GM12864 (cell line): Measurements from ENCODE around the gene DUSP2.

Source experiments
- DNase-seq: peaks from one replicate; pipeline ENCODE4 v3.0.0-alpha.2; 2011; ENCODE audit warnings: low read depth
- H3K4me3 ChIP-seq: 2 replicates; pipeline ENCODE4 v1.5.1; 2011; ENCODE audit warnings: mild to moderate bottlenecking, low read depth, low read length, control low read depth
- TF ChIP-seq, protein P1 (sequence below): IDR thresholded peaks from 2 replicates; pipeline ENCODE4 v1.5.1; 2011; ENCODE audit warnings: low read depth, mild to moderate bottlenecking, moderate library complexity, low read length, control low read depth, inconsistent platforms; ENCODE audit errors: missing control alignments

DUSP2 gene

DNA sequence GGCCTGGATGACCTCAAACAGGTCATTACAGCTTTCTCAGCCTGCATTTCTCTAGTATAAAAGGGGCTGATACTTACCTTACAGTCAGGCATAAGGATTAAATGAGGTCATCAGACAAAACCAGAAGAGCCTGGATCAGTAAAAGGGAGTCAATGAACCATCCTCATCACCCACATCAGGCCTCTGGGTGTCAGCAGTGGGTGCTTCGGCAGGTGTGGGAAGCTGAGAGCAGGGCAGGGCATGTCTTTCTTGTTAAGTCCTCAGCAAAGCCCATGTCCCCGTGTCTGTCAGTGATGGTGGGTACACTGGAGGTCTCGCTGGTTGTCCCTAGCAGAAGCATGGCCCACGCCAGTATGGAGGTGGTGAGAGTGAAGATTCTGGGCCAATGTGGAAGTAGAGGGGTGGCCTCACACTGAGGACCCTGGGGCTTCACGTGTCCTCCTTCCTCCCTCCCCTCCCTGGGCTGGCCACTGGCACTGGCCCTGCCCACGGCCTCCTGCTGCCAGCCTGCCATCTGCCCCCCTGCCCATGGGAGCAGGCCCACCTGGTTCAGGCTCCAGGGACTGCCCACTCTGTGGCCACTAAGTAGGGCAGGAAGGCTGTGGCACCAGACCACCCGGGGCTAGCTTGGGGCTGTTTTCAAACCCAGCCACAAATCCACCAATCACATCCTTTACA is 33.3 kb downstream of the DUSP2 start:
- H3K4me3 ChIP-seq, result no peak overlapping the region
- TF ChIP-seq, protein P1, sequence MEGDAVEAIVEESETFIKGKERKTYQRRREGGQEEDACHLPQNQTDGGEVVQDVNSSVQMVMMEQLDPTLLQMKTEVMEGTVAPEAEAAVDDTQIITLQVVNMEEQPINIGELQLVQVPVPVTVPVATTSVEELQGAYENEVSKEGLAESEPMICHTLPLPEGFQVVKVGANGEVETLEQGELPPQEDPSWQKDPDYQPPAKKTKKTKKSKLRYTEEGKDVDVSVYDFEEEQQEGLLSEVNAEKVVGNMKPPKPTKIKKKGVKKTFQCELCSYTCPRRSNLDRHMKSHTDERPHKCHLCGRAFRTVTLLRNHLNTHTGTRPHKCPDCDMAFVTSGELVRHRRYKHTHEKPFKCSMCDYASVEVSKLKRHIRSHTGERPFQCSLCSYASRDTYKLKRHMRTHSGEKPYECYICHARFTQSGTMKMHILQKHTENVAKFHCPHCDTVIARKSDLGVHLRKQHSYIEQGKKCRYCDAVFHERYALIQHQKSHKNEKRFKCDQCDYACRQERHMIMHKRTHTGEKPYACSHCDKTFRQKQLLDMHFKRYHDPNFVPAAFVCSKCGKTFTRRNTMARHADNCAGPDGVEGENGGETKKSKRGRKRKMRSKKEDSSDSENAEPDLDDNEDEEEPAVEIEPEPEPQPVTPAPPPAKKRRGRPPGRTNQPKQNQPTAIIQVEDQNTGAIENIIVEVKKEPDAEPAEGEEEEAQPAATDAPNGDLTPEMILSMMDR, result no peak
- DNase-seq, result no peak

DNA sequence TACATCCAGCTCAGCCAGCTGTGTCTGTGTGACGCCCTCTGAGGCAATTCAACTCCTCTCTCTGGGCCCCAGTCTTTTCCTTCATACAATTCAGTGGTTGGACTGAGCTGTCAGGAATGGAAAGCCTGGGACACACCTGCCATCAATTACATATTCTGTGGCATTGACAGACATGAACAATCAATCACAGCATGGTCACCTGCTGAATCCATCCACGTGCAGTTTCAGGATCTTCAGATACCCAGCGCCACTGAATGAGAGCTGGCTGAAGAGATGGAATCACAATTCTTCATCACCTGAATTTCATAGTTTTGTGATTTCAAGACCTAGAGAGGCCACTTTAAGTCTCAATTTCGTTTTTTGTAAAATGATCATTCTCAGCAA is 34.0 kb downstream of the DUSP2 start:
- DNase-seq, result no peak
- no peak overlapping the region for H3K4me3 ChIP-seq
- TF ChIP-seq, protein P1, result no peak

DNA sequence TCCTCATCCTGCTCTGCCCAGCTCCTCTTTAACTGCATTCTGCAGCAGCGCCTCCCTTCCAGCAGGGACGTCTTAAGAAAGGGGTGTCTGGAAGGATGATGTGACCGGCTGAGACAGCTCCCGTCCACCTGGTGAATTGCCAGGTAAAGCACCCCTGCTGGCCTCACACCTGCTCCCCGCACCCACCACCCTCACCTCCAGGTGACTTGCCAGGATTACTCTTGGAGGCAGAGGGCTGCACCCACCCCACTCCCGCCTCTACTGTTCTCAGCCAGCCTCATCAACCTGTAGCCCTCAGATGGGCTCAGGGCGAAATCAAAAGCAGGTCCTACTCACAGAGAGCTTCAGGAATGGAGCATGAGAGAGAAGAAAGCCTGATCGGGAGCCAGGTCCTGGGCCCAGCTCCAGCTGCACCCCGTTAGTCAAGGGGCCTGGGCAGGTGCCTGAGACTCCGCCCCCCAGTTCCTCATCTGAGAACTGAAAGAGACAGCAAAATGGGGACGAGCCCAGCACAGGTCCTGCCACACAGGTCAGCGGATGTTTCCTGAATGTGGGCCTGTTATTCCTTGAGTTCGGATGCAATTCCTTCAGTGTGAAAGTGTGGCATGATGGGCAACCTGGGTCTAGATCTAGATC is 34.5 kb downstream of the DUSP2 start:
- no peak overlapping the region for H3K4me3 ChIP-seq
- DNase-seq, result no peak
- TF ChIP-seq, protein P1, result no peak

DNA sequence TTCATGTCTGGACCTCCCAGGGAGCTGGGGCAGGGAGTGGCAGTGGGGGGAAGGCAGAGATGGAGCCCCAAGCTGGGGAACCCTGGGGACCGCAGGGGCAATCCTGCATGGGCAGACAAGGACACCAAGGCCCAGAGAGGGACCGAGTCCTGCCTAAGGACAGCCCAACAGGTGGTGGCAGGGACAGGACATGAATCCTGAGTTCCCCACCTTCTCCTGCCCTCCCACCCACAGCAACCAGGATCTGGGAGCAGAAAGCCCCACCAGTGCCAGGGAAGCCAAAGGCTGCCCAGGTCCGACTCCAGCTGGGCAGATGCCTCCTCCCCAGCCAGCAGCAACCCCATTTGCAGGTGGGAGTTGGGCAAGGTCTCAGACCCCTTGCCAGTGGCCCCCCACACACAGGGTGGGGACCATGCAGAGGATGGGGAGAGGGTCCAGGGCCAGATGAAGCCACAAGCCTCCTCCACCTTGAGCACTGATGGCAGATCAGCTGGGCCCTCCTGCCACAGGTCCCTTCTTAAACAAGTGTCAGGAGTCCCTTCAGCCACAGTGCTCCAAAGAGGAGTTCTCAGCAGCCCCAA is 35.2 kb downstream of the DUSP2 start:
- TF ChIP-seq, protein P1, result no peak
- H3K4me3 ChIP-seq, result no peak overlapping the region
- no peak for DNase-seq

DNA sequence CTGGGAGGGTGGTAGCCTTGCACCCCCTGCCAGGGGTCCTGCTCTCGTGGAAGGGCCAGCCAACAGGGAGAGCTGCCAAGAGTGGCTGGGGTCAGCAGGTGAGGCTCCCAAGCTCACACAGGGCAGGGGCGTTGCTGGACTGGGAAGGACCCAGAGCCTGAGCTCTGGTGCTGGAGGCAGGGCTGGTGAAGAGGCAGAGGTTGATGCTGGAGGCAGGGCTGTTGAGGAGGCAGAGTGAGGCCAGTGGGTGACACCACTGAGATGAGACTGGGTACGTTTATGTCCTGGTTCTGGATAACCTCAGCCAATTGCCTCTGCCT is 35.9 kb downstream of the DUSP2 start:
- H3K4me3 ChIP-seq, result no peak overlapping the region
- no peak for DNase-seq
- TF ChIP-seq, protein P1, result no peak

DNA sequence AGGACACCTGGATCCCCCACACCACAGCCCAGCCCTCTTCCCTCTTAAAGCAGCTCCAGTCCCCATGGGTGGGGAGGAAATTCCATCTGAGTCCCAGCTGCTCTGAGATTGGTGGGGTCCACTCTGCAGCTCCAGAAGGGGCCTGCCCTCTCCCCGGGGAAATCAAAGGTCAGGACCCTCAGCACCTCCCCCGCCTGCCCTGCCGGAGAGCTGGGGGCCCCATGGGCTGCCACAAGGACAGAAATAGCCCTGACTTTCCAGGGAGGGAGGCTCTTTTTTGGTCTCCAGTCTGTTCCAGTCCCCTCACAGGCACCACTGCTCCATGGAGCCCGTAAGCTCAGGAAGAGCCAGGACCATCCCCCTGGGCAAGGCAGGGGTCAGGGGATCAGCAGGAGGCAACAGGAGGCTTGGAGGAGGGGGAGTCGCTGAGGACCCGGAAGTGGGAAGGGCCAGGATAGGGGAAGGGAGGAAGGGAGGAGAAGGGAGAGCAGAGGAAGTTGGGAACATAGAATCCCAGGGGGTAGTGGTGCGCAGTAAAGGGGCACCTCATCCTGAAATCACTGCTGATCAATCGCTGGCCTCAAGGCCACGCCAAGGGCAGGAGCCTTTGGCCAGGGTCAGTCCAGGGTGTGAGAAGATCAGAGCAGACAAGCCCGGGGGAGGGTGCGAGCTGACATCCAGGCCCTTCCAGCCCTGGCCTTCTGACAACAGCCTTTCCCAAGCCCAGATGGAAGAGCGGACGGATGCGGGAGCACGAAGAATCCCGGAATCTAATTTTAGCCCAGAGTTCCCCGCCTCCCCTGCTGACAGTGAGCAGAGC is 36.5 kb downstream of the DUSP2 start:
- H3K4me3 ChIP-seq, result no peak overlapping the region
- no peak for DNase-seq
- TF ChIP-seq, protein P1, result no peak
